K562 (cell line): ENCODE measurements around the gene CROT. TPM values are rescaled to one million over a fixed set of nuclear protein-coding genes. Genes with fewer than 3 reads are reported as not detected.
A peak's percentile ranks its signal among the peaks of the same experiment; 100 is the strongest.

ENCODE experiments used
- ATAC-seq: fragments of 200-7000 bp; cut with Tn5 transposase; 3 replicates; pipeline ENCODE4 v1.9.1; 2020; ENCODE audit warnings: moderate library complexity
- BruUV-seq: library from RNA; stranded (reverse); fragments of 400-500 nt; replicated peaks from 2 replicates; lab custom pipeline; 2021; lab: Mats Ljungman, UMichigan
- CTCF ChIA-PET: fragments of 300-600 bp; formaldehyde crosslinking; extraction: SDS; loops from one replicate; lab custom pipeline; 2021; ENCODE audit warnings: low intra/inter-chr PET ratio; lab: Yijun Ruan, JAX
- POLR2A ChIA-PET: fragments of 300-600, 350-650 bp; sonication (Branson Sonifier 250); formaldehyde crosslinking; extraction: SDS; loops from one replicate; lab custom pipeline; 2021; ENCODE audit warnings: antibody characterized with exemption, inconsistent platforms; lab: Yijun Ruan, JAX
- DNase-seq, 4 experiments: peaks; one replicate each; pipeline versions ENCODE4 v3.0.0 to v3.0.0-alpha.2; 2011 to 2018; ENCODE audit warnings: low spot score in 3 of 4, mixed read lengths in 3 of 4; ENCODE audit errors: extremely low read depth in 1 of 4
- FAIRE-seq: peaks from 2 replicates; lab custom pipeline; 2011; peaks lifted over from hg19 to GRCh38; lab: Jason Lieb, UNC
- H2AFZ ChIP-seq: 2 replicates; pipeline ENCODE4 v1.6.0; 2011; ENCODE audit warnings: low read depth, low read length, control low read depth, inconsistent platforms
- H3K27ac ChIP-seq: fragments of 200-600 bp; 3 replicates; pipeline ENCODE4 v1.8.0; 2011; ENCODE audit warnings: low read depth, mild to moderate bottlenecking, control low read depth, inconsistent platforms, low read length, moderate library complexity, mixed read lengths; ENCODE audit errors: extremely low read depth
- H3K27me3 ChIP-seq, 2 experiments: fragments of 300-600 bp in 1 of 2; 2 replicates in 1 of 2; 3 replicates in 1 of 2; pipeline versions ENCODE4 v1.6.0 to v1.8.0; 2011; ENCODE audit warnings: inconsistent platforms in 2 of 2, low read length in 2 of 2, mild to moderate bottlenecking in 1 of 2, mixed read lengths in 1 of 2, moderate library complexity in 1 of 2; ENCODE audit not compliant: control insufficient read depth in 2 of 2, insufficient read depth in 2 of 2
- H3K36me3 ChIP-seq: fragments of 300-600 bp; 3 replicates; pipeline ENCODE4 v1.8.0; 2011; ENCODE audit warnings: mild to moderate bottlenecking, low read length, inconsistent platforms; ENCODE audit not compliant: control insufficient read depth, insufficient read depth
- H3K4me1 ChIP-seq, 2 experiments: fragments of 200-600 bp in 1 of 2; replicated peaks in 1 of 2; 2 replicates in 1 of 2; 3 replicates in 1 of 2; pipeline versions ENCODE4 v1.5.1 to v1.8.0; 2011; ENCODE audit warnings: inconsistent platforms in 2 of 2, low read length in 2 of 2, mild to moderate bottlenecking in 1 of 2, mixed read lengths in 1 of 2, moderate library complexity in 1 of 2; ENCODE audit not compliant: control insufficient read depth in 2 of 2, insufficient read depth in 2 of 2
- H3K4me2 ChIP-seq: 2 replicates; pipeline ENCODE4 v1.6.1; 2011; ENCODE audit warnings: low read length, control low read depth, inconsistent platforms, mixed read lengths; ENCODE audit not compliant: insufficient read depth
- H3K4me3 ChIP-seq: fragments of 200-600 bp; sonication (generic), shearing (Covaris generic); 2 replicates; pipeline ENCODE4 v1.5.1; 2016; ENCODE audit warnings: control low read depth, inconsistent platforms
- H3K79me2 ChIP-seq: fragments of 200-600 bp; 3 replicates; pipeline ENCODE4 v1.8.0; 2011; ENCODE audit warnings: low read length, inconsistent platforms; ENCODE audit not compliant: control insufficient read depth, insufficient read depth
- H3K9ac ChIP-seq, 2 experiments: 2 replicates each; pipeline versions ENCODE4 v1.6.0 to v1.6.1; 2011; ENCODE audit warnings: low read depth in 2 of 2, low read length in 2 of 2, control low read depth in 1 of 2, inconsistent platforms in 1 of 2, mild to moderate bottlenecking in 1 of 2, mixed read lengths in 1 of 2; ENCODE audit not compliant: insufficient read depth in 1 of 2
- H3K9me1 ChIP-seq: one replicate; pipeline ENCODE4 v1.6.0; 2011; ENCODE audit warnings: inconsistent platforms, mild to moderate bottlenecking, low read length, moderate library complexity; ENCODE audit not compliant: control insufficient read depth, insufficient read depth
- H3K9me3 ChIP-seq: replicated peaks from 2 replicates; pipeline ENCODE4 v1.5.1; 2011; ENCODE audit warnings: low read depth, low read length, inconsistent platforms; ENCODE audit not compliant: control insufficient read depth, insufficient read depth
- H4K20me1 ChIP-seq: replicated peaks from 2 replicates; pipeline ENCODE4 v1.6.1; 2011; ENCODE audit warnings: low read length, inconsistent platforms, mixed read lengths; ENCODE audit not compliant: control insufficient read depth, insufficient read depth
- ARNT ChIP-seq, 2 experiments: fragments of 450-650 bp; IDR thresholded peaks; 2 replicates each; pipeline ENCODE4 v1.6.1; 2016; ENCODE audit warnings: mild to moderate bottlenecking in 1 of 2
- GABPB1 ChIP-seq: sonication (generic); formaldehyde crosslinking; IDR thresholded peaks from 2 replicates; pipeline ENCODE4 v1.8.0; 2022; ENCODE audit warnings: mild to moderate bottlenecking, missing genetic modification reagents
- HNRNPLL ChIP-seq: fragments of 200-400 bp; formaldehyde crosslinking; IDR thresholded peaks from 2 replicates; pipeline ENCODE4 v1.6.1; 2017; ENCODE audit warnings: low read length, low read depth, mild to moderate bottlenecking; ENCODE audit not compliant: poor library complexity, severe bottlenecking
- KAT8 ChIP-seq: fragments of 450-650 bp; IDR thresholded peaks from 2 replicates; pipeline ENCODE4 v1.6.1; 2016; ENCODE audit warnings: low read depth, mild to moderate bottlenecking
- KDM2B ChIP-seq: fragments of 250-450 bp; sonication (Bioruptor Pico); IDR thresholded peaks from 2 replicates; pipeline ENCODE4 v1.8.0; 2021; ENCODE audit warnings: mild to moderate bottlenecking, moderate library complexity
- KLF13 ChIP-seq: fragments of 450-650 bp; IDR thresholded peaks from 2 replicates; pipeline ENCODE4 v1.6.1; 2016; ENCODE audit warnings: missing genetic modification characterization, low read depth, mild to moderate bottlenecking, missing compliant biosample characterization, moderate library complexity, borderline replicate concordance
- MTA3 ChIP-seq: fragments of 450-650 bp; formaldehyde crosslinking; IDR thresholded peaks from 2 replicates; pipeline ENCODE4 v1.6.1; 2017; ENCODE audit warnings: mild to moderate bottlenecking, borderline replicate concordance
- OTX1 ChIP-seq: fragments of 450-650 bp; formaldehyde crosslinking; IDR thresholded peaks from 2 replicates; pipeline ENCODE4 v1.4.0; 2022; ENCODE audit warnings: mild to moderate bottlenecking
- PYGO2 ChIP-seq: fragments of 450-650 bp; IDR thresholded peaks from 2 replicates; pipeline ENCODE4 v1.6.1; 2016; ENCODE audit warnings: mild to moderate bottlenecking, missing genetic modification characterization, moderate library complexity, missing compliant biosample characterization
- RBBP5 ChIP-seq: fragments of 200-600 bp; sonication (generic); IDR thresholded peaks from 2 replicates; pipeline ENCODE4 v1.6.1; 2012; ENCODE audit warnings: borderline replicate concordance, mild to moderate bottlenecking, low read length, control low read depth, inconsistent platforms; ENCODE audit not compliant: insufficient read depth, poor library complexity, severe bottlenecking
- RBM17 ChIP-seq: fragments of 200-400 bp; formaldehyde crosslinking; IDR thresholded peaks from 2 replicates; pipeline ENCODE4 v1.6.1; 2017; ENCODE audit warnings: low read depth, mild to moderate bottlenecking, low read length, borderline replicate concordance
- SMC3 ChIP-seq: conservative IDR thresholded peaks from 2 replicates; pipeline ENCODE4 v1.6.1; 2011; ENCODE audit warnings: low read depth, low read length, improper control_type of control experiment; ENCODE audit not compliant: insufficient read depth
- TRIM24 ChIP-seq, 2 experiments: fragments of 450-650 bp; IDR thresholded peaks; 2 replicates each; pipeline ENCODE4 v1.6.1; 2016
- TRIM28 ChIP-seq: fragments of 450-650 bp; IDR thresholded peaks from 2 replicates; pipeline ENCODE4 v1.6.1; 2017
- ZC3H11A ChIP-seq: IDR thresholded peaks from 2 replicates; pipeline ENCODE4 v1.6.1; 2012; ENCODE audit warnings: low read depth, low read length, improper control_type of control experiment
- ZC3H8 ChIP-seq: fragments of 450-650 bp; IDR thresholded peaks from 2 replicates; pipeline ENCODE4 v1.6.1; 2017
- ZNF41 ChIP-seq: fragments of 250-450 bp; sonication (Bioruptor Pico); conservative IDR thresholded peaks from 2 replicates; pipeline ENCODE4 v1.4.0; 2020; ENCODE audit warnings: mild to moderate bottlenecking
- ZNF764 ChIP-seq: fragments of 250-450 bp; sonication (Bioruptor Pico); IDR thresholded peaks from 2 replicates; pipeline ENCODE4 v1.4.0; 2020; ENCODE audit warnings: low read depth, mild to moderate bottlenecking, moderate library complexity
- ZNF778 ChIP-seq: fragments of 450-650 bp; formaldehyde crosslinking; IDR thresholded peaks from 2 replicates; pipeline ENCODE4 v1.4.0; 2020; ENCODE audit warnings: mild to moderate bottlenecking, moderate library complexity
- WGBS: fragments of 100-300 bp; shearing (Covaris generic); methylation state at CpG from one replicate; pipeline ENCODE4 v1.1.6; 2016; ENCODE audit warnings: low coverage, mixed read lengths; ENCODE audit not compliant: insufficient coverage; ENCODE audit errors: missing lambda C conversion rate; 5-methylcytosine and 5-hydroxymethylcytosine counted together
- in situ Hi-C: fragments of 300-500 bp; cut with MboI; formaldehyde crosslinking; loops from 4 replicates; pipeline ENCODE4 v1.15.0; 2018; ENCODE audit warnings: inconsistent platforms, mixed read lengths
- intact Hi-C: fragments of 100-400 bp; cut with micrococcal nuclease; formaldehyde crosslinking; loops from 2 replicates; pipeline ENCODE4 v1.14.2; 2022
- polyA plus RNA-seq, 8 experiments: library from polyadenylated mRNA; depleted of rRNA in 4 of 8; stranded (reverse) in 5 of 8; unstranded in 3 of 8; fragments of >200 nt; fragmentation: Nextera tagmentation in 2 of 8; fragmentation: Illumina TruSeq in 1 of 8; extraction: Ambion mirVana in 2 of 8; extraction: Trizol in 1 of 8; gene quantifications; 2 replicates each; pipeline versions ENCODE4 v1.2.1 to v1.2.3, GENCODE V29; 2011 to 2014; ENCODE audit warnings: inconsistent platforms in 1 of 8, missing spikeins in 1 of 8
- total RNA-seq, 7 experiments: library from RNA; depleted of rRNA in 6 of 7; stranded (reverse); fragments of >200 nt in 6 of 7; fragmentation: Illumina TruSeq in 2 of 7; extraction: Trizol in 2 of 7; gene quantifications; 2 replicates each; pipeline versions ENCODE4 v1.2.1 to v1.2.3, GENCODE V29; 2011 to 2021; ENCODE audit warnings: low replicate concordance in 1 of 7

CROT gene
- total and polyA plus RNA-seq, 9 of the 15 experiments (the other 6 are each of a cell fraction or from before 2014, with no cell fraction given): 2.5 to 8.1 (median 5.1) TPM

DNA sequence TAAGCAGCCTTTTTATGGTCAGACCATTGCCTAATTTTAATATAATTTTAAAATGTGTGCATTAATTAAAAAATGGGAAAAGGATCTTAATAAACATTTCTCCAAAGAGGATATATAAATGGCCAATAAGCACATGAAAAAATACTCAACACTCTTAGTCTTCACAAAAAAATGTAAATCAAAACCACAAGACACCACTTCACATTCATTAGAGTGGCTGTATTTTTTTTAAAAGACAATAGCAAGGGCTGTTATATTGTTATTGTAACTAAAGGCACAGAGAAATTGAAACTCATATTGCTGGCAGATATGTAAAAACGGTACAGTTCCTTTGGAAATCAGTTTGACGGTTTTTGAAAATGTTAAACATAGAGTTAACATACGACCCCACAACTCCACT lies 3.2 kb upstream of the CROT start (continued):
- no peak for TF ChIP-seq HNRNPLL

- no peaks in the 10 kb centered on the region for H3K9me3 ChIP-seq
- H3K4me3 ChIP-seq: peak overlapping the region; percentile 57
- no TSS peak for BruUV-seq
- no peaks in the 10 kb centered on the region for H3K9me1 ChIP-seq
- H3K27ac ChIP-seq: no peak overlapping the region
- peaks cover 7 to 8% of the 10 kb centered on the region in 2 experiments; a peak in 4 of 5 replicates for H3K4me1 ChIP-seq
- no peak for DNase-seq
- H3K36me3 ChIP-seq: no peaks in the 10 kb centered on the region; the same call in 2 of the 3 replicates
- no peaks in the 10 kb centered on the region for H3K79me2 ChIP-seq
- no peaks in the 10 kb centered on the region for H3K27me3 ChIP-seq
- H3K9ac ChIP-seq: peak overlapping the region in 1 of 2 experiments; percentile 47; a peak in 1 of 4 replicates
- peak overlapping the region; percentile 93 for H2AFZ ChIP-seq
- no peak for ATAC-seq
- intact Hi-C loops (no loop called here), in situ Hi-C loops (no loop called here)
- TF ChIP-seq PYGO2 (tag) (no peak), ZC3H11A (no peak), ZNF764 (CRISPR knock-in tag) (no peak), KLF13 (no peak), MTA3 (no peak), ZNF41 (CRISPR knock-in tag) (no peak), KAT8 (no peak), RBBP5 (no peak), SMC3 (no peak), GABPB1 (CRISPR knock-in tag) (no peak), TRIM28 (no peak), ZC3H8 (no peak), OTX1 (CRISPR knock-in tag) (no peak), ZNF778 (CRISPR knock-in tag) (no peak), RBM17 (no peak), ARNT (IDR thresholded peaks at IDR 0.05) (no peak), KDM2B (CRISPR knock-in tag) (no peak), TRIM24 (IDR thresholded peaks at IDR 0.05) (no peak)
- peak overlapping the region; percentile 97; the same call in 1 of the 2 replicates for H3K4me2 ChIP-seq
- 3% methylated on average over 2 of the region's 2 CpGs for WGBS
- ChIA-PET POLR2A (interaction anchor here (0.6 to 1.7 kb wide), 5 partner anchors 8 to 192 kb away, joined by 3 to 7 read pairs (median 4); partner anchors contain the start of gene DMTF1), CTCF (no interaction called here)
- H4K20me1 ChIP-seq: no peaks in the 10 kb centered on the region
- FAIRE-seq: no peak
These were observed 1.0 kb upstream of the CROT start for GRCh38 chr7:87344446-87344845.
